HG03571 (cell line): ENCODE results near the gene ARAP2.
A peak's percentile ranks its signal among the peaks of the same experiment; 100 is the strongest.

Experiments
- ATAC-seq: cut with Tn5 transposase; IDR thresholded peaks from one replicate; pipeline ENCODE4 v1.9.1; 2021; ENCODE audit not compliant: unreplicated experiment

The ARAP2 gene

GRCh38 chr4:36130641-36131040 is 113.7 kb downstream of the ARAP2 start:
- no peak for ATAC-seq

DNA sequence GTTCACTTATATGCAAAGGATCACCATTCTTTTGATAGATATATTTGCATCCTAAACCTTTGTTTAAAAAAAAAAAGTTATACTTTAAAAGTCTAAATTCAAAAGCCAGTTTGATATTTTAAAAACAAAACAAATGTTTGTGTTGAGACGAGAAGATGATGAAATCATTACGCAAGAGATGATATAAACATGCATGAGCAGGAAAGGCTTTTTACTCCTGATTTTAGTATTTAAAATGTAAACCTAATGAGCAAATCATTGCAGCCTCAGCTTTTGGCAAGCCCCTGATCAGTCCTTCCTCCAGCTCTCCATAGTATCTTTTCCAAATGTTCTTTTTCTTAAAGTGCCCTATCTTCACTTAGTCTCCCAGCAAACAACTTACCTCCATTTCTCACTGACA is 115.6 kb downstream of the ARAP2 start:
- no peak for ATAC-seq

GRCh38 chr4:36123906-36124305 is 120.4 kb downstream of the ARAP2 start:
- no peak for ATAC-seq

DNA sequence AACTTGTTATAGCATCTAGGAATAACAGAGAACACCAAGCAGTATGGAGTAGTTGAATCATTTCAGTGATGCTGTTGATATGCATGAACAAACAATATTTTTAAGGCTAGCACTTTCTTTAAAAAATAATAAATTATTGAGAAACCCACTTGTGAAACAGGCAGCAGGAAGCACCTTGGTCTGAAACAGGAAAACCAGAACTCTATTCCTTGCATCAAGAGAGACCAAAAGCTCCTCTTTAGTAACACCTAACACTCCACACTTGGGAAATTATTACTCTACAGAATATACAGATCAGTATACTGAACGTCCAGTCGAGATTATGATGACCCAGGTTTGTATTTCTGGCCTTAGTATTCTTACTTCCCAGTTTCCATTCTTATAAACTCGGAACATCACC is 129.0 kb downstream of the ARAP2 start:
- no peak for ATAC-seq

DNA sequence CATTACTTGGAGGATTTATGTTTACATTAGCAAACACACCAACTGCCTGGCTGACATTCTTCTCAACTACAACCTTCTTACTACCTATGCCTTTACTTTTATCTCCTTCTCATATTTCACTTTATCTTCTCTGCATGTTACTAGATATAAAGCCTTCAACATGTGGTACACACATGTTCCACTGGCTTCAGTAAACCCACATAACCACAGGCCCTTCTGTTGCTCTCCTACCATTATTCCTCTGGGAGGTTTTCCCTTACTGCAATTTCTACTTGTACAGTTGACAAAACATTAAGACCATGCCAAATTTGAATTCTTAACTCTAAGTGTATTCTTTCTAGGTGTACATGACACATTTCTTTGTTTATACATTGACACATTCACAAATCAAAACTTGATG is 133.1 kb downstream of the ARAP2 start:
- no peak for ATAC-seq

DNA sequence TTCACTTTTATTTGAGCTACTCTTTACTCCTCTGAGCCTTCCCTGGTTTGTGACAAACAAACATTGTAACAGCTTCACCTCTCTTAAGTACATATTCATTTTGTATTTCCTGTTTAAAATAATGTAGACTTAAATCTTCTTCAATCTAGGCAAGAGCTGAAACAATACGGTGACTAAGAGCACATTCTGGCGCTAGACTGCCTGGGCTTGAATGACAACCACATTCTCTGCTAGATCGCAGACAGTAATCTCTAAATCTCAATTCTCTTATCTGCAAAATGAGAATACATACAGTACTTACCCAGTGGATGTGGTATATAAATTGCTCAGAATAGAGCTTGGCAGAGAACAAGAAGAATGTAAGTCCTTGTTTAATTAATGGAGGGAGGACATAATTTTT is 144.8 kb downstream of the ARAP2 start:
- no peak for ATAC-seq

- ATAC-seq = no peak
Observed at GRCh38 chr4:36094995-36095394, 149.3 kb downstream of the ARAP2 start.

- no peak for ATAC-seq
Observed at GRCh38 chr4:36091997-36092396, 152.3 kb downstream of the ARAP2 start.

DNA sequence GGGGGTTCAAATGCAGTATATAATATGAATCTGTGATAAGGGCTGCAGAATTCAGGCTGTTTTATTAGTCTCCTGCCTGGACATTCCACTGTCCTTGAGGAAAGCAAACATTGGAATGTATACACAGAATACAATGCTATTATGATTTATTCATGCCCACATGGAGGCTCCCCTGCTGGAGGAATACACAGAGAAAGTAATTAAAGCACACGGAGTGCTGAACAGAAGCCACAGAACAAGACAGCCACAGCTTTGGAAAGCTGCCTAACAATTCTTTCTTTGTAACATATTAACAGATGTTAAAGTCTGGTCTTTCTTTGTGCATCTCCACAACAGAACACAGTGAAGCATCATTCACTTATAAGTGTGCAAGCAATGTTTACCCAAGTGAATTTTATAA is 155.8 kb downstream of the ARAP2 start:
- no peak for ATAC-seq

DNA sequence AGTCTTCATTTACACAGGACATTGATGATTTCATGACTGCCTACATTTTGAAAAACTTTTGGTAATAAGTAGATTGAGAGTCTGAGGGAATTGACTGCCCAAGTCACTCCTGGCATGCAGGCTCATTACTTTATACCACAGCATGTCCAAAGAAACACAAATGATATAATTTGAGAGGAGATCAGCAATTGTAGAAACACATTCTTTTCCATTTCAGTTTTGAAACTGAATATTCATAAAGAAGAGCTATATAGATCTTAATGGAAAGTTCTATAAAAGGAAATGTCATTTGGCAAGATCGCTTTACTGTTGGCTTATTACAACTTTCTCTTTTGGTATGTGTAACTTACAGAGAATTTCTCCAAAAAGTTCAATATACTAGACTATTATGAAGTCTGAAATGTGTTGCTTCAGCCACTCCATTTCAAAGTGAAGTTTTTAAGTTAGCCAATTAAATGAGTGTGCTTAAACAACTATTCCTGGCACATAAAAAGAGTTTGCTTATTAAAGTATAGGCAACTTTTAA is 158.0 kb downstream of the ARAP2 start:
- no peak for ATAC-seq

GRCh38 chr4:36082817-36083216 is 161.5 kb downstream of the ARAP2 start:
- no peak for ATAC-seq

- ATAC-seq = peak; percentile 92
Observed at GRCh38 chr4:36081185-36081584, 163.1 kb downstream of the ARAP2 start.

DNA sequence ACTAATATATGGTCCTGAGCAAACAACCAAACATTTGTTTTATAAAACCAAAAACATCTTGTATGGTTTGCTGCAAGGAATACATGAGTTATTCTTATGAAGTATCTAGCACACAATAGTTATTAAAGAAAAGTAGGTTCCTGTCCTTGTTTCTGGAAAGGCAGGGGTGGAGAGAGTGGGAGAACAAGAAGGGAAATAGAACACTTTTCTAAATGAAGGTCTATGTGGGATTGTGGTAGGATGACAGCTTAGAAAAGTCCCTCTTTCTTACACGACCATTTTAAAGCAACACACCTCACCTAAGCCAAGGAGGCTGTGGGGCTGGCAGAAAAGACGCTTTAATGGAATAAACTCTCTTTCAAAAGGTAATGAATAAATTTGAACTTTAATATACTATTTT is 164.6 kb downstream of the ARAP2 start:
- no peak for ATAC-seq

DNA sequence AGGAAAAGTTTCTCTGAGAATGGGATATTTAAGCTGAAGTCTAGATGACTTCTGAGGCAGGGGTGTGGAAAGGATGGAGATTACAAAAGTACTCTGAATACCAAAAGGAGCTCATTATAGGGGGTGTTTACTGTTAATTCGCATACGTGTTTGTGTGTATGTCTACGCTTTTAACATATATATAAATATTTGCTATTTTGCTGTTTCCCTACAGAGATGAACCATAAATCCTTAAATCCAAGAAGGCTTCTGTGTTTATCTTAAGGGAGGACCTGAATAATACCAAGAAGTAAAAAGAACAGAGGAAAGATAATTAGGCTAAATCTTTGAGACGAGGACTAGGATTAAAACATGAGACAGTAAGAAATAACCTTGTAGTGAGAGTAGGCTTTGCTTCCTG is 166.0 kb downstream of the ARAP2 start:
- ATAC-seq = no peak

- ATAC-seq = no peak
Observed at GRCh38 chr4:36072529-36072928, 171.8 kb downstream of the ARAP2 start.

- ATAC-seq = no peak
Observed at GRCh38 chr4:36067116-36067515, 177.2 kb downstream of the ARAP2 start.

- ATAC-seq = no peak
Observed at GRCh38 chr4:36065274-36065871, 178.9 kb downstream of the ARAP2 start.

DNA sequence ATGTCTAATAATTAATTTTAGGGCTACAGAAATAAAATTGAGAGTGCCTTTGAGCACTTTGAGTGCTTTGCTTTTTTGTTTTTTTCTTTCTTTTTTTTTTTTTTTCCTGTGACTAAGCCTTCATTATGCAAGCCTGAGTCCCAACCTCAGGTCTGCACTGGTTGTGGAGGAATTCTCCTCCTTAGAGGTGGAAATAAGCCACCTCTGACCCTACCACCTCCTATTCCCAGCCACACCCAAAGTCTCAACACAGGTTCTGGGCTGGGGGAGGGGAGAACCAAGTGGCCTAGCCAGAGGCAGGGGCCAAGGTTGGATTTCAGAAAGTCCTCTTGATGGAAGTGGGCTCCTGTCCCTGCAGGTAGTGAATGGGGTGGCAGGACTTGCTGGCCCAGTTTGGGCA is 180.2 kb downstream of the ARAP2 start:
- ATAC-seq = no peak

- no peak for ATAC-seq
Observed at GRCh38 chr4:36056136-36056535, 188.2 kb downstream of the ARAP2 start.

- ATAC-seq = no peak
Observed at GRCh38 chr4:36054694-36055422, 189.5 kb downstream of the ARAP2 start.

- no peak for ATAC-seq
Observed at GRCh38 chr4:36053930-36054329, 190.4 kb downstream of the ARAP2 start.

GRCh38 chr4:36051634-36052033 is 192.7 kb downstream of the ARAP2 start:
- no peak for ATAC-seq

DNA sequence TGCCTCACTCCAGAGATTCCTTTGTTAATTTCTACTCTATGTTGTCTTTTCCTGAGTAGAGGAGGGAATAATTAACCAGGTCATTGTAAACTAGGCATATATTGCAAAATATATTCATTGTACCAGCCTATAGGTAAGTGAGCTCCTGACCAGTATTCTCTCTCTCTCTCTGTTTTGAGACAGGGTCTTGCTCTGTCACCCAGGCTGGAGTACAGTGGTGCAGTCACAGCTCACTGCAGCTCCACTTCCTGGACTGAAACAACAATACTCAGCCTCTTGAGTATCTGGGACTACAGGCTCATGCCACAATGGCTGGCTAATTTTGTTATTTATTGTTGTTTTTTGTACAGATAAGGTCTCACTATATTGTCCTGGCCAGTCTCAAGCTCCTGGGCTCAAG is 198.3 kb downstream of the ARAP2 start:
- ATAC-seq = no peak
